K562 (cell line): ENCODE data around the gene UROD. TPM values are rescaled to one million over a fixed set of nuclear protein-coding genes. Genes with fewer than 3 reads are reported as not detected.
"Not testable (repeated sequence)": the region's sequence is repeated elsewhere in the genome, so short reads cannot be mapped to it uniquely, and the experiment has no call there.

ENCODE experiments used
- ATAC-seq: fragments of 200-7000 bp; cut with Tn5 transposase; 3 replicates; pipeline ENCODE4 v1.9.1; 2020; ENCODE audit warnings: moderate library complexity
- BruUV-seq: library from RNA; stranded (reverse); fragments of 400-500 nt; replicated peaks from 2 replicates; lab custom pipeline; 2021; lab: Mats Ljungman, UMichigan
- CTCF ChIA-PET: fragments of 300-600 bp; formaldehyde crosslinking; extraction: SDS; loops from one replicate; lab custom pipeline; 2021; ENCODE audit warnings: low intra/inter-chr PET ratio; lab: Yijun Ruan, JAX
- POLR2A ChIA-PET: fragments of 300-600, 350-650 bp; sonication (Branson Sonifier 250); formaldehyde crosslinking; extraction: SDS; loops from one replicate; lab custom pipeline; 2021; ENCODE audit warnings: antibody characterized with exemption, inconsistent platforms; lab: Yijun Ruan, JAX
- DNase-seq, 4 experiments: peaks; one replicate each; pipeline versions ENCODE4 v3.0.0 to v3.0.0-alpha.2; 2011 to 2018; ENCODE audit warnings: low spot score in 3 of 4, mixed read lengths in 3 of 4; ENCODE audit errors: extremely low read depth in 1 of 4
- FAIRE-seq: peaks from 2 replicates; lab custom pipeline; 2011; peaks lifted over from hg19 to GRCh38; lab: Jason Lieb, UNC
- H2AFZ ChIP-seq: 2 replicates; pipeline ENCODE4 v1.6.0; 2011; ENCODE audit warnings: low read depth, low read length, control low read depth, inconsistent platforms
- H3K27ac ChIP-seq: fragments of 200-600 bp; 3 replicates; pipeline ENCODE4 v1.8.0; 2011; ENCODE audit warnings: low read depth, mild to moderate bottlenecking, control low read depth, inconsistent platforms, low read length, moderate library complexity, mixed read lengths; ENCODE audit errors: extremely low read depth
- H3K27me3 ChIP-seq, 2 experiments: fragments of 300-600 bp in 1 of 2; 2 replicates in 1 of 2; 3 replicates in 1 of 2; pipeline versions ENCODE4 v1.6.0 to v1.8.0; 2011; ENCODE audit warnings: inconsistent platforms in 2 of 2, low read length in 2 of 2, mild to moderate bottlenecking in 1 of 2, mixed read lengths in 1 of 2, moderate library complexity in 1 of 2; ENCODE audit not compliant: control insufficient read depth in 2 of 2, insufficient read depth in 2 of 2
- H3K36me3 ChIP-seq: fragments of 300-600 bp; 3 replicates; pipeline ENCODE4 v1.8.0; 2011; ENCODE audit warnings: mild to moderate bottlenecking, low read length, inconsistent platforms; ENCODE audit not compliant: control insufficient read depth, insufficient read depth
- H3K4me1 ChIP-seq, 2 experiments: fragments of 200-600 bp in 1 of 2; replicated peaks in 1 of 2; 2 replicates in 1 of 2; 3 replicates in 1 of 2; pipeline versions ENCODE4 v1.5.1 to v1.8.0; 2011; ENCODE audit warnings: inconsistent platforms in 2 of 2, low read length in 2 of 2, mild to moderate bottlenecking in 1 of 2, mixed read lengths in 1 of 2, moderate library complexity in 1 of 2; ENCODE audit not compliant: control insufficient read depth in 2 of 2, insufficient read depth in 2 of 2
- H3K4me2 ChIP-seq: 2 replicates; pipeline ENCODE4 v1.6.1; 2011; ENCODE audit warnings: low read length, control low read depth, inconsistent platforms, mixed read lengths; ENCODE audit not compliant: insufficient read depth
- H3K4me3 ChIP-seq: fragments of 200-600 bp; sonication (generic), shearing (Covaris generic); 2 replicates; pipeline ENCODE4 v1.5.1; 2016; ENCODE audit warnings: control low read depth, inconsistent platforms
- H3K79me2 ChIP-seq: fragments of 200-600 bp; 3 replicates; pipeline ENCODE4 v1.8.0; 2011; ENCODE audit warnings: low read length, inconsistent platforms; ENCODE audit not compliant: control insufficient read depth, insufficient read depth
- H3K9ac ChIP-seq, 2 experiments: 2 replicates each; pipeline versions ENCODE4 v1.6.0 to v1.6.1; 2011; ENCODE audit warnings: low read depth in 2 of 2, low read length in 2 of 2, control low read depth in 1 of 2, inconsistent platforms in 1 of 2, mild to moderate bottlenecking in 1 of 2, mixed read lengths in 1 of 2; ENCODE audit not compliant: insufficient read depth in 1 of 2
- H3K9me1 ChIP-seq: one replicate; pipeline ENCODE4 v1.6.0; 2011; ENCODE audit warnings: inconsistent platforms, mild to moderate bottlenecking, low read length, moderate library complexity; ENCODE audit not compliant: control insufficient read depth, insufficient read depth
- H3K9me3 ChIP-seq: replicated peaks from 2 replicates; pipeline ENCODE4 v1.5.1; 2011; ENCODE audit warnings: low read depth, low read length, inconsistent platforms; ENCODE audit not compliant: control insufficient read depth, insufficient read depth
- H4K20me1 ChIP-seq: replicated peaks from 2 replicates; pipeline ENCODE4 v1.6.1; 2011; ENCODE audit warnings: low read length, inconsistent platforms, mixed read lengths; ENCODE audit not compliant: control insufficient read depth, insufficient read depth
- C11orf30 ChIP-seq: fragments of 450-650 bp; IDR thresholded peaks from 2 replicates; pipeline ENCODE4 v1.6.1; 2016; ENCODE audit warnings: low read depth, mild to moderate bottlenecking
- RAD51 ChIP-seq: fragments of 450-650 bp; IDR thresholded peaks from 2 replicates; pipeline ENCODE4 v1.7.1; 2016; ENCODE audit warnings: low read depth, mild to moderate bottlenecking, borderline replicate concordance
- SRSF7 ChIP-seq: fragments of 200-400 bp; formaldehyde crosslinking; optimal IDR thresholded peaks from 2 replicates; pipeline ENCODE3; 2017; ENCODE audit warnings: mild to moderate bottlenecking, low read depth, low read length
- ZNF121 ChIP-seq: sonication (generic); formaldehyde crosslinking; conservative IDR thresholded peaks from 2 replicates; pipeline ENCODE4 v1.8.0; 2022; ENCODE audit warnings: missing genetic modification reagents
- ZNF263 ChIP-seq: sonication (generic); formaldehyde crosslinking; IDR thresholded peaks from 2 replicates; pipeline ENCODE4 v1.8.0; 2022; ENCODE audit warnings: mild to moderate bottlenecking, missing genetic modification reagents, borderline replicate concordance
- WGBS: fragments of 100-300 bp; shearing (Covaris generic); methylation state at CpG from one replicate; pipeline ENCODE4 v1.1.6; 2016; ENCODE audit warnings: low coverage, mixed read lengths; ENCODE audit not compliant: insufficient coverage; ENCODE audit errors: missing lambda C conversion rate; 5-methylcytosine and 5-hydroxymethylcytosine counted together
- in situ Hi-C: fragments of 300-500 bp; cut with MboI; formaldehyde crosslinking; loops from 4 replicates; pipeline ENCODE4 v1.15.0; 2018; ENCODE audit warnings: inconsistent platforms, mixed read lengths
- intact Hi-C: fragments of 100-400 bp; cut with micrococcal nuclease; formaldehyde crosslinking; loops from 2 replicates; pipeline ENCODE4 v1.14.2; 2022
- polyA plus RNA-seq, 8 experiments: library from polyadenylated mRNA; depleted of rRNA in 4 of 8; stranded (reverse) in 5 of 8; unstranded in 3 of 8; fragments of >200 nt; fragmentation: Nextera tagmentation in 2 of 8; fragmentation: Illumina TruSeq in 1 of 8; extraction: Ambion mirVana in 2 of 8; extraction: Trizol in 1 of 8; gene quantifications; 2 replicates each; pipeline versions ENCODE4 v1.2.1 to v1.2.3, GENCODE V29; 2011 to 2014; ENCODE audit warnings: inconsistent platforms in 1 of 8, missing spikeins in 1 of 8
- total RNA-seq, 7 experiments: library from RNA; depleted of rRNA in 6 of 7; stranded (reverse); fragments of >200 nt in 6 of 7; fragmentation: Illumina TruSeq in 2 of 7; extraction: Trizol in 2 of 7; gene quantifications; 2 replicates each; pipeline versions ENCODE4 v1.2.1 to v1.2.3, GENCODE V29; 2011 to 2021; ENCODE audit warnings: low replicate concordance in 1 of 7

Gene UROD
- total and polyA plus RNA-seq, 9 of the 15 experiments (the other 6 are each of a cell fraction or from before 2014, with no cell fraction given) = 533 to 2,933 (median 1,100) TPM

DNA sequence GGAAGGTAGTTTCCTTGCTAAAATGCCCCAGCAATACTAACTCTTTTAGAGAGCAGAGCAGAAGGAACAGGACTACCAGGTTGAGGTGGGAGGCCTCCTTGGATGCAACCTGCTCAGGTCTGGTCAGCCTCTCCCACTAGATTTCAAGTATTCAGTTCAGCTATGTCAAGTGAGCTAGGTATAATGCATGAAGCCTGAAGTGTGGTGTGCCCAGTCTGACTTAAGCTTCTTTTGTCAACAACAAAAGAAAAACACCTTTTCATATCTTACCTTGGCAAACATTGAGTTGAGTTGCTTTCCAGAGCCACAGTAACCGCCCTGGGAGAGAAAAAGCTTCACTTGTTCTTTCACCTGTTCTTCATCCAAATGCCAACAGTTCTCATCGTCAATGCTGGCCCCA is 47.8 kb downstream of the UROD start (continued):
- TF ChIP-seq ZNF263 (CRISPR knock-in tag) (no peak), RAD51 (no peak), SRSF7 (no peak), C11orf30 (no peak)
- TF ChIP-seq, all 486 proteins: peak for 0

- intact Hi-C loops, H3K9me1 ChIP-seq, CTCF ChIA-PET, H3K4me3 ChIP-seq, H3K27me3 ChIP-seq, H3K79me2 ChIP-seq, FAIRE-seq, H4K20me1 ChIP-seq, H3K36me3 ChIP-seq, BruUV-seq, H3K9ac ChIP-seq, in situ Hi-C loops, DNase-seq, H2AFZ ChIP-seq, H3K4me1 ChIP-seq, H3K27ac ChIP-seq, H3K4me2 ChIP-seq, ATAC-seq, H3K9me3 ChIP-seq: not testable (repeated sequence)
- TF ChIP-seq ZNF121 = peak; percentile 54
- POLR2A ChIA-PET = interaction anchor here (0.8 kb wide), 2 partner anchors 19 to 45 kb away, joined by 3 read pairs; no protein-coding TSS in a partner anchor
- 7% methylated on average over 4 of the region's 4 CpGs for WGBS
Observed at GRCh38 chr1:45062463-45062862, 50.4 kb downstream of the UROD start.
